Kidney glomerular epithelial cell (primary cell): ENCODE measurements around the gene GLIS2.
A peak's percentile ranks its signal among the peaks of the same experiment; 100 is the strongest.
"Not testable (repeated sequence)": the region's sequence is repeated elsewhere in the genome, so short reads cannot be mapped to it uniquely, and the experiment has no call there.

Source experiments
- DNase-seq: peaks from one replicate; lab custom pipeline; 2025; lab: John Stamatoyannopoulos, UW

Gene GLIS2

GRCh38 chr16:4336701-4337539, 21.1 kb downstream of the GLIS2 start:
- DNase-seq = no peak

GRCh38 chr16:4337540-4338088, 21.7 kb downstream of the GLIS2 start:
- DNase-seq = no peak

GRCh38 chr16:4338125-4338582, 22.3 kb downstream of the GLIS2 start:
- DNase-seq = no peak

GRCh38 chr16:4338712-4339299, 22.9 kb downstream of the GLIS2 start:
- DNase-seq = no peak

GRCh38 chr16:4339455-4339854, 23.6 kb downstream of the GLIS2 start:
- no peak for DNase-seq

GRCh38 chr16:4339909-4340308, 24.0 kb downstream of the GLIS2 start:
- DNase-seq = no peak

GRCh38 chr16:4340443-4340842, 24.6 kb downstream of the GLIS2 start:
- DNase-seq = no peak

- DNase-seq = no peak
These were observed 25.4 kb downstream of the GLIS2 start for GRCh38 chr16:4341250-4341649.

- DNase-seq = no peak
These were observed 27.2 kb downstream of the GLIS2 start for GRCh38 chr16:4342866-4343744.

GRCh38 chr16:4344300-4344982, 28.6 kb downstream of the GLIS2 start:
- DNase-seq = not testable (repeated sequence)

GRCh38 chr16:4344983-4345835, 29.3 kb downstream of the GLIS2 start:
- DNase-seq = no peak

- DNase-seq = no peak
These were observed 30.2 kb downstream of the GLIS2 start for GRCh38 chr16:4345836-4346781.

- no peak for DNase-seq
These were observed 31.1 kb downstream of the GLIS2 start for GRCh38 chr16:4347010-4347409.

GRCh38 chr16:4347765-4348509, 32.1 kb downstream of the GLIS2 start:
- no peak for DNase-seq

- DNase-seq = no peak
These were observed 33.5 kb downstream of the GLIS2 start for GRCh38 chr16:4349332-4349731.

- DNase-seq = no peak
These were observed 34.5 kb downstream of the GLIS2 start for GRCh38 chr16:4350365-4350786.

GRCh38 chr16:4350787-4351659, 35.2 kb downstream of the GLIS2 start, which contains the start of gene PAM16:
PAM16 (minus strand) TSS chr16:4351321; CDS start chr16:4351234, 87 bp downstream.
- DNase-seq = peak; percentile 91

GRCh38 chr16:4351880-4352279, 36.0 kb downstream of the GLIS2 start:
- DNase-seq = no peak
